ENCODE results near the gene JOSD1.

- TF ChIP-seq CTCF (IDR thresholded peaks at IDR 0.05) (no peak), EZH2 (IDR thresholded peaks at IDR 0.05; ENCODE audit: borderline replicate concordance, insufficient read depth, low read depth, low read length, poor library complexity, severe bottlenecking) (no peak)
Measured at GRCh38 chr22:38715852-38716251, 15.1 kb upstream of the JOSD1 start.
